Measurements from ENCODE around the gene ALDH1B1. TPM values are rescaled to one million over a fixed set of nuclear protein-coding genes. Genes with fewer than 3 reads are reported as not detected.

The ALDH1B1 gene
- total and polyA plus RNA-seq, 7 donors: 24.9 to 120 (median 46.9) TPM

- DNase-seq (no peak), ATAC-seq (no peak)
- peak overlapping the region; percentile 78 for H3K27ac ChIP-seq
- intact Hi-C loops (cut with DNase I): no loop called here
- H3K4me1 ChIP-seq: peaks cover 29% of the 10 kb centered on the region
- TF ChIP-seq, protein P1, sequence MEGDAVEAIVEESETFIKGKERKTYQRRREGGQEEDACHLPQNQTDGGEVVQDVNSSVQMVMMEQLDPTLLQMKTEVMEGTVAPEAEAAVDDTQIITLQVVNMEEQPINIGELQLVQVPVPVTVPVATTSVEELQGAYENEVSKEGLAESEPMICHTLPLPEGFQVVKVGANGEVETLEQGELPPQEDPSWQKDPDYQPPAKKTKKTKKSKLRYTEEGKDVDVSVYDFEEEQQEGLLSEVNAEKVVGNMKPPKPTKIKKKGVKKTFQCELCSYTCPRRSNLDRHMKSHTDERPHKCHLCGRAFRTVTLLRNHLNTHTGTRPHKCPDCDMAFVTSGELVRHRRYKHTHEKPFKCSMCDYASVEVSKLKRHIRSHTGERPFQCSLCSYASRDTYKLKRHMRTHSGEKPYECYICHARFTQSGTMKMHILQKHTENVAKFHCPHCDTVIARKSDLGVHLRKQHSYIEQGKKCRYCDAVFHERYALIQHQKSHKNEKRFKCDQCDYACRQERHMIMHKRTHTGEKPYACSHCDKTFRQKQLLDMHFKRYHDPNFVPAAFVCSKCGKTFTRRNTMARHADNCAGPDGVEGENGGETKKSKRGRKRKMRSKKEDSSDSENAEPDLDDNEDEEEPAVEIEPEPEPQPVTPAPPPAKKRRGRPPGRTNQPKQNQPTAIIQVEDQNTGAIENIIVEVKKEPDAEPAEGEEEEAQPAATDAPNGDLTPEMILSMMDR (IDR thresholded peaks at IDR 0.05): no peak
- H3K27me3 ChIP-seq (ENCODE audit: insufficient read depth in 3 of 3, low read length in 2 of 3): no peaks in the 10 kb centered on the region
- H3K4me3 ChIP-seq: no peak overlapping the region
- no peaks in the 10 kb centered on the region for H3K36me3 ChIP-seq (ENCODE audit: insufficient read depth in 1 of 2, low read depth in 1 of 2)
- WGBS, 3 donors: 97 to 99% (median 97%) methylated on average over 4 of the region's 4 CpGs
- H3K9me3 ChIP-seq: peaks cover 16% of the 10 kb centered on the region
Observed at GRCh38 chr9:38387751-38388150, 4.8 kb upstream of the ALDH1B1 start.

- ATAC-seq: peak; percentile 40 to 61 (median 55)
Observed at GRCh38 chr9:38388283-38389223, 3.9 kb upstream of the ALDH1B1 start.

DNA sequence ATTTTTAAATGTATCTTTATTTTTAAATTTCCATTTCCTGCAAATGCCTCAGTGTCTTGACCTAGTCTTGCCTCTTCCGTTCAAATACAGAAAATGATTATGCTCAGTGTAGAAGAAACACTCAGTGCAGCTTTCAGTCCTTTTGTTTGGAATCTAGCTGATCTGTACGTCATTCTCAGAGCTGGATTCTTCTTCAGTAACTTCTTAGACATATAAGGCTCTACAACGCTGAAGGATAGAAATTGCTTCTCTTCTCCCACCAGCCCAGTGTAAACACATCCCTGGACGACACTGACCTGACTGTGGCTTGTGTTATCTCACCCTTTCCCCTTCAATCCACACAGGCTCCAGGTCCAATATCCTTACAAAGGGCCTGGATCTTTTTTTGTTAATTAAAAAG is 3.2 kb upstream of the ALDH1B1 start:
- TF ChIP-seq, protein P1 (IDR thresholded peaks at IDR 0.05): no peak
- H3K36me3 ChIP-seq (ENCODE audit: insufficient read depth in 1 of 2, low read depth in 1 of 2): no peaks in the 10 kb centered on the region
- H3K4me1 ChIP-seq: peaks cover 32% of the 10 kb centered on the region
- H3K27ac ChIP-seq: peak overlapping the region; percentile 78
- ATAC-seq (no peak), DNase-seq (no peak)
- H3K9me3 ChIP-seq: peaks cover 12% of the 10 kb centered on the region
- no peak overlapping the region for H3K4me3 ChIP-seq
- no peaks in the 10 kb centered on the region for H3K27me3 ChIP-seq (ENCODE audit: insufficient read depth in 3 of 3, low read length in 2 of 3)
- intact Hi-C loops (cut with DNase I): no loop called here
- WGBS, 3 donors: 24 to 40% (median 30%) methylated on average over 4 of the region's 4 CpGs

More at GRCh38 chr9:38388283-38389223, 3.9 kb upstream of the ALDH1B1 start:
- WGBS, 3 donors: 31 to 43% (median 32%) methylated on average over 7 of the region's 7 CpGs
- peak overlapping the region; percentile 78 for H3K27ac ChIP-seq
- no peaks in the 10 kb centered on the region for H3K36me3 ChIP-seq (ENCODE audit: insufficient read depth in 1 of 2, low read depth in 1 of 2)
- DNase-seq: peak in 1 of 2 donors; percentile 27
- peaks cover 16% of the 10 kb centered on the region for H3K9me3 ChIP-seq
- H3K4me3 ChIP-seq: no peak overlapping the region
- H3K4me1 ChIP-seq: peaks cover 26% of the 10 kb centered on the region
- H3K27me3 ChIP-seq (ENCODE audit: insufficient read depth in 3 of 3, low read length in 2 of 3): no peaks in the 10 kb centered on the region
- TF ChIP-seq, protein P1 (IDR thresholded peaks at IDR 0.05): no peak
- intact Hi-C loops (cut with DNase I): no loop called here

- 83 to 95% (median 90%) methylated on average over 1 of the region's 1 CpG for WGBS, 3 donors
- H3K27me3 ChIP-seq (ENCODE audit: insufficient read depth in 3 of 3, low read length in 2 of 3): no peaks in the 10 kb centered on the region
- H3K27ac ChIP-seq: peak overlapping the region; percentile 78
- intact Hi-C loops (cut with DNase I): loop anchor here (10.0 kb wide), 4 partner anchors 486 to 986 kb away; partner anchors contain the start of genes POLR1E (in 1 of the 2) and SLC25A51 (in 1 of the 2)
- no peaks in the 10 kb centered on the region for H3K36me3 ChIP-seq (ENCODE audit: insufficient read depth in 1 of 2, low read depth in 1 of 2)
- peaks cover under 1% of the 10 kb centered on the region for H3K9me3 ChIP-seq
- no peak for ATAC-seq
- H3K4me1 ChIP-seq: peaks cover 40% of the 10 kb centered on the region
- TF ChIP-seq, protein P1 (IDR thresholded peaks at IDR 0.05): no peak
- no peak overlapping the region for H3K4me3 ChIP-seq
- DNase-seq: no peak
Observed at GRCh38 chr9:38390442-38390841, 2.1 kb upstream of the ALDH1B1 start.
